K562 (cell line): ENCODE results near the gene CALM1. TPM values are rescaled to one million over a fixed set of nuclear protein-coding genes. Genes with fewer than 3 reads are reported as not detected.
A peak's percentile ranks its signal among the peaks of the same experiment; 100 is the strongest.

ENCODE experiments used
- ARID2 ChIP-seq: fragments of 450-650 bp; IDR thresholded peaks from 2 replicates; pipeline ENCODE4 v1.6.1; 2017; ENCODE audit warnings: antibody characterized with exemption, mild to moderate bottlenecking
- CBFB ChIP-seq: sonication (generic); formaldehyde crosslinking; IDR thresholded peaks from 2 replicates; pipeline ENCODE4 v1.4.0; 2020; ENCODE audit warnings: mild to moderate bottlenecking, missing genetic modification reagents
- CC2D1A ChIP-seq: fragments of 450-650 bp; IDR thresholded peaks from 2 replicates; pipeline ENCODE4 v1.6.1; 2017; ENCODE audit warnings: mild to moderate bottlenecking
- CSDE1 ChIP-seq, 2 experiments: fragments of 450-650 bp; IDR thresholded peaks; 2 replicates each; pipeline ENCODE4 v1.6.1; 2016; ENCODE audit warnings: mild to moderate bottlenecking in 1 of 2
- CTCFL ChIP-seq: IDR thresholded peaks from 2 replicates; pipeline ENCODE4 v1.6.1; 2011; ENCODE audit warnings: borderline replicate concordance, low read depth, mild to moderate bottlenecking, moderate library complexity, low read length; ENCODE audit not compliant: insufficient read depth, poor library complexity, severe bottlenecking
- E2F3 ChIP-seq: fragments of 250-450 bp; sonication (Bioruptor Pico); IDR thresholded peaks from 2 replicates; pipeline ENCODE4 v1.4.0; 2020; ENCODE audit warnings: mild to moderate bottlenecking
- ELF1 ChIP-seq: fragments of 200-800 bp; sonication (Bioruptor generic); IDR thresholded peaks from 2 replicates; pipeline ENCODE4 v1.6.1; 2016; ENCODE audit warnings: missing genetic modification characterization, missing compliant biosample characterization
- FOXM1 ChIP-seq, 2 experiments: fragments of 450-650 bp in 1 of 2; sonication (generic) in 1 of 2; formaldehyde crosslinking in 1 of 2; IDR thresholded peaks; 2 replicates each; pipeline versions ENCODE4 v1.6.1 to v1.9.0; 2017 to 2022; ENCODE audit warnings: low read depth in 2 of 2, mild to moderate bottlenecking in 2 of 2, missing genetic modification reagents in 1 of 2, moderate library complexity in 1 of 2
- KLF6 ChIP-seq: fragments of 250-450 bp; sonication (Bioruptor Pico); IDR thresholded peaks from 2 replicates; pipeline ENCODE4 v1.4.0; 2020; ENCODE audit warnings: mild to moderate bottlenecking, moderate library complexity, borderline replicate concordance
- NCOA2 ChIP-seq, 2 experiments: fragments of 450-650 bp; IDR thresholded peaks; 2 replicates each; pipeline ENCODE4 v1.6.1; 2018; ENCODE audit warnings: mild to moderate bottlenecking in 2 of 2, moderate library complexity in 1 of 2; ENCODE audit not compliant: partially characterized antibody in 2 of 2
- PATZ1 ChIP-seq: fragments of 250-450 bp; sonication (Bioruptor Pico); IDR thresholded peaks from 2 replicates; pipeline ENCODE4 v1.5.0; 2020; ENCODE audit warnings: mild to moderate bottlenecking, borderline replicate concordance
- POLR2AphosphoS2 ChIP-seq: IDR thresholded peaks from 2 replicates; pipeline ENCODE4 v1.6.1; 2012; ENCODE audit warnings: low read length, improper control_type of control experiment
- SIX5 ChIP-seq, 2 experiments: IDR thresholded peaks; 2 replicates each; pipeline ENCODE4 v1.6.1; 2011; ENCODE audit warnings: low read length in 2 of 2, borderline replicate concordance in 1 of 2, low read depth in 1 of 2, mild to moderate bottlenecking in 1 of 2, moderate library complexity in 1 of 2; ENCODE audit not compliant: insufficient read depth in 1 of 2
- SMAD3 ChIP-seq: fragments of 450-650 bp; formaldehyde crosslinking; conservative IDR thresholded peaks from 2 replicates; pipeline ENCODE4 v1.4.0; 2020; ENCODE audit warnings: mild to moderate bottlenecking
- SUPT5H ChIP-seq: fragments of 450-650 bp; IDR thresholded peaks from 2 replicates; pipeline ENCODE4 v1.6.1; 2016
- TFE3 ChIP-seq: fragments of 450-650 bp; formaldehyde crosslinking; IDR thresholded peaks from 2 replicates; pipeline ENCODE4 v1.4.0; 2020; ENCODE audit warnings: mild to moderate bottlenecking, mixed read lengths
- TRIM24 ChIP-seq, 2 experiments: fragments of 450-650 bp; IDR thresholded peaks; 2 replicates each; pipeline ENCODE4 v1.6.1; 2016
- ZNF134 ChIP-seq: fragments of 250-450 bp; sonication (Bioruptor Pico); conservative IDR thresholded peaks from 2 replicates; pipeline ENCODE4 v1.4.0; 2020
- ZNF143 ChIP-seq: sonication (generic); formaldehyde crosslinking; IDR thresholded peaks from 2 replicates; pipeline ENCODE4 v1.9.0; 2022; ENCODE audit warnings: mild to moderate bottlenecking, missing genetic modification reagents
- ZNF146 ChIP-seq: IDR thresholded peaks from one replicate; pipeline ENCODE4 v1.6.1; 2018; ENCODE audit warnings: missing compliant biosample characterization; ENCODE audit not compliant: unreplicated experiment
- ZNF197 ChIP-seq: fragments of 200-800 bp; sonication (Bioruptor generic); IDR thresholded peaks from 2 replicates; pipeline ENCODE4 v1.6.1; 2016; ENCODE audit warnings: low read depth, missing genetic modification characterization, missing compliant biosample characterization
- ZNF217 ChIP-seq: sonication (generic); formaldehyde crosslinking; IDR thresholded peaks from 2 replicates; pipeline ENCODE4 v1.8.0; 2022; ENCODE audit warnings: mild to moderate bottlenecking, missing genetic modification reagents
- ZNF263 ChIP-seq: sonication (generic); formaldehyde crosslinking; IDR thresholded peaks from 2 replicates; pipeline ENCODE4 v1.8.0; 2022; ENCODE audit warnings: mild to moderate bottlenecking, missing genetic modification reagents, borderline replicate concordance
- ZNF316 ChIP-seq: fragments of 450-650 bp; IDR thresholded peaks from 2 replicates; pipeline ENCODE4 v1.6.1; 2016
- ZNF830 ChIP-seq: fragments of 250-450 bp; sonication (Bioruptor Pico); IDR thresholded peaks from 2 replicates; pipeline ENCODE4 v1.5.0; 2021; ENCODE audit warnings: mild to moderate bottlenecking
- polyA plus RNA-seq, 8 experiments: library from polyadenylated mRNA; depleted of rRNA in 4 of 8; stranded (reverse) in 5 of 8; unstranded in 3 of 8; fragments of >200 nt; fragmentation: Nextera tagmentation in 2 of 8; fragmentation: Illumina TruSeq in 1 of 8; extraction: Ambion mirVana in 2 of 8; extraction: Trizol in 1 of 8; gene quantifications; 2 replicates each; pipeline versions ENCODE4 v1.2.1 to v1.2.3, GENCODE V29; 2011 to 2014; ENCODE audit warnings: inconsistent platforms in 1 of 8, missing spikeins in 1 of 8
- total RNA-seq, 7 experiments: library from RNA; depleted of rRNA in 6 of 7; stranded (reverse); fragments of >200 nt in 6 of 7; fragmentation: Illumina TruSeq in 2 of 7; extraction: Trizol in 2 of 7; gene quantifications; 2 replicates each; pipeline versions ENCODE4 v1.2.1 to v1.2.3, GENCODE V29; 2011 to 2021; ENCODE audit warnings: low replicate concordance in 1 of 7

Gene CALM1
- total and polyA plus RNA-seq, 9 of the 15 experiments (the other 6 are each of a cell fraction or from before 2014, with no cell fraction given) = 48.0 to 269 (median 158) TPM

- no peak for TF ChIP-seq SIX5 (IDR thresholded peaks at IDR 0.05; ENCODE audit: borderline replicate concordance in 1 of 2, insufficient read depth in 1 of 2, low read depth in 1 of 2, low read length in 2 of 2)
- no peak for TF ChIP-seq ZNF263 (CRISPR knock-in tag)
- TF ChIP-seq TRIM24 (IDR thresholded peaks at IDR 0.05) = no peak
- TF ChIP-seq E2F3 (CRISPR knock-in tag) = peak; percentile 10; the same call in 1 of the 2 replicates
- peak; percentile 49 for TF ChIP-seq FOXM1 (IDR thresholded peaks at IDR 0.05; ENCODE audit: low read depth)
- no peak for TF ChIP-seq FOXM1 (CRISPR knock-in tag; IDR thresholded peaks at IDR 0.05; ENCODE audit: low read depth)
- peak; percentile 89; the same call in 1 of the 2 replicates for TF ChIP-seq KLF6 (CRISPR knock-in tag)
- no peak for TF ChIP-seq ZNF316
- no peak for TF ChIP-seq CSDE1 (IDR thresholded peaks at IDR 0.05)
- TF ChIP-seq NCOA2 (IDR thresholded peaks at IDR 0.05; ENCODE audit: partially characterized antibody in 2 of 2) = no peak
- TF ChIP-seq ARID2 = no peak
- TF ChIP-seq SMAD3 (CRISPR knock-in tag) = no peak
- no peak for TF ChIP-seq PATZ1 (CRISPR knock-in tag)
- peak; percentile 88 for TF ChIP-seq SUPT5H
- no peak for TF ChIP-seq POLR2AphosphoS2
- no peak; the same call in 1 of the 2 replicates for TF ChIP-seq CC2D1A
- TF ChIP-seq ZNF146 (CRISPR knock-in tag) = no peak
- no peak for TF ChIP-seq ZNF830
- no peak for TF ChIP-seq ZNF143
- peak; percentile 65; the same call in 1 of the 2 replicates for TF ChIP-seq CBFB (CRISPR knock-in tag)
- peak; percentile 54; the same call in 1 of the 2 replicates for TF ChIP-seq ELF1
- no peak for TF ChIP-seq CTCFL
- TF ChIP-seq ZNF134 (CRISPR knock-in tag) = no peak
- TF ChIP-seq ZNF217 (CRISPR knock-in tag) = no peak
- TF ChIP-seq TFE3 (CRISPR knock-in tag) = no peak
- TF ChIP-seq ZNF197 (CRISPR knock-in tag) = no peak
Measured at GRCh38 chr14:90383126-90383730, 13.6 kb upstream of the CALM1 start (continued).
